Caco-2 (cell line): ENCODE measurements around the gene ALG6. TPM values are rescaled to one million over a fixed set of nuclear protein-coding genes. Genes with fewer than 3 reads are reported as not detected.

Source experiments
- BruUV-seq: library from RNA; stranded (reverse); fragments of 400-500 nt; replicated peaks from 2 replicates; lab custom pipeline; 2021; lab: Mats Ljungman, UMichigan
- CTCF ChIA-PET: fragments of 300-600 bp; sonication (Branson Sonifier 250); formaldehyde crosslinking; loops from one replicate; lab custom pipeline; 2022; ENCODE audit warnings: antibody characterized with exemption; lab: Charles Lee
- POLR2A ChIA-PET: fragments of 300-600 bp; sonication (Branson Sonifier 250); formaldehyde crosslinking; loops from one replicate; lab custom pipeline; 2022; ENCODE audit warnings: antibody characterized with exemption; lab: Charles Lee
- DNase-seq, 2 experiments: peaks; one replicate each; pipeline versions ENCODE4 v3.0.0 to v3.0.0-alpha.2; 2020 to 2022
- H3K27me3 ChIP-seq: replicated peaks from 2 replicates; pipeline ENCODE4 v1.6.0; 2011; ENCODE audit warnings: low read length; ENCODE audit not compliant: control insufficient read depth, insufficient read depth
- H3K36me3 ChIP-seq: 2 replicates; pipeline ENCODE4 v1.5.1; 2011; ENCODE audit warnings: low read length; ENCODE audit not compliant: control insufficient read depth, insufficient read depth
- H3K4me1 ChIP-seq: fragments of 250-450 bp; sonication (Bioruptor Pico); 2 replicates; pipeline ENCODE4 v1.5.1; 2020; ENCODE audit warnings: mild to moderate bottlenecking
- H3K4me3 ChIP-seq: 2 replicates; pipeline ENCODE4 v1.5.1; 2011; ENCODE audit warnings: low read depth, mild to moderate bottlenecking, control low read depth, low read length
- H3K9me3 ChIP-seq: fragments of 250-450 bp; sonication (Bioruptor Pico); 2 replicates; pipeline ENCODE4 v1.5.1; 2020; ENCODE audit warnings: mild to moderate bottlenecking, moderate library complexity
- H3K27ac Mint-ChIP-seq: one replicate; pipeline ENCODE4 v1.8.0; 2022; ENCODE audit warnings: mixed read lengths; ENCODE audit not compliant: unreplicated experiment
- H3K27me3 Mint-ChIP-seq: one replicate; pipeline ENCODE4 v1.8.0; 2022; ENCODE audit warnings: mixed read lengths; ENCODE audit not compliant: insufficient read depth, unreplicated experiment
- H3K36me3 Mint-ChIP-seq: one replicate; pipeline ENCODE4 v1.8.0; 2022; ENCODE audit warnings: mild to moderate bottlenecking, mixed read lengths; ENCODE audit not compliant: insufficient read depth, unreplicated experiment
- H3K4me1 Mint-ChIP-seq: one replicate; pipeline ENCODE4 v1.8.0; 2022; ENCODE audit warnings: low read depth, mixed read lengths; ENCODE audit not compliant: unreplicated experiment
- H3K4me3 Mint-ChIP-seq: one replicate; pipeline ENCODE4 v1.8.0; 2022; ENCODE audit warnings: mild to moderate bottlenecking, moderate library complexity, mixed read lengths; ENCODE audit not compliant: unreplicated experiment
- H3K9me3 Mint-ChIP-seq: one replicate; pipeline ENCODE4 v1.8.0; 2022; ENCODE audit warnings: mixed read lengths; ENCODE audit not compliant: unreplicated experiment
- CTCF ChIP-seq, 2 experiments: fragments of 200-600 bp in 1 of 2; IDR thresholded peaks; 1 replicate in 1 of 2; 2 replicates in 1 of 2; pipeline versions ENCODE4 v1.5.1 to v1.8.0; 2011 to 2022; ENCODE audit warnings: antibody characterized with exemption in 1 of 2, control low read depth in 1 of 2, inconsistent platforms in 1 of 2, low read depth in 1 of 2, low read length in 1 of 2, mild to moderate bottlenecking in 1 of 2, moderate library complexity in 1 of 2; ENCODE audit not compliant: insufficient read depth in 1 of 2, severe bottlenecking in 1 of 2, unreplicated experiment in 1 of 2
- intact Hi-C: fragments of 100-400 bp; cut with micrococcal nuclease; formaldehyde crosslinking; loops from one replicate; pipeline ENCODE4 v1.10.0; 2022; ENCODE audit not compliant: unreplicated experiment
- total RNA-seq: library from RNA; stranded (reverse); gene quantifications from 2 replicates; pipeline ENCODE4 v1.2.3, GENCODE V29; 2022

Gene ALG6
- total RNA-seq, 1 experiment from 2014 or later = 9.2 TPM

GRCh38 chr1:63366908-63367214 is 566 bp upstream of the ALG6 start:
- H3K9me3 Mint-ChIP-seq = no peaks in the 10 kb centered on the region
- no peaks in the 10 kb centered on the region for H3K27me3 ChIP-seq
- intact Hi-C loops = loop anchor here (5.0 kb wide), 2 partner anchors 40 to 75 kb away; no protein-coding TSS in a partner anchor

GRCh38 chr1:63368131-63368530 is 704 bp downstream of the ALG6 start:
- Mint-ChIP-seq H3K4me1 (peaks cover 7% of the 10 kb centered on the region), H3K9me3 (no peaks in the 10 kb centered on the region), H3K27ac (peak overlapping the region; percentile 82), H3K36me3 (no peaks in the 10 kb centered on the region), H3K4me3 (peak overlapping the region; percentile 97), H3K27me3 (no peaks in the 10 kb centered on the region)
- Histone ChIP-seq H3K36me3 (no peaks in the 10 kb centered on the region), H3K27me3 (no peaks in the 10 kb centered on the region), H3K9me3 (no peaks in the 10 kb centered on the region), H3K4me3 (peak overlapping the region; percentile 87), H3K4me1 (no peaks in the 10 kb centered on the region)
- TSS peak; percentile 60 for BruUV-seq
- DNase-seq = no peak
- POLR2A ChIA-PET = interaction anchor here (0.6 kb wide), 1 partner anchor 884 kb away, joined by 4 read pairs; no protein-coding TSS in a partner anchor
- intact Hi-C loops = loop anchor here (5.0 kb wide), 2 partner anchors 41 to 74 kb away; no protein-coding TSS in a partner anchor
- CTCF ChIA-PET = interaction anchor here (0.5 kb wide), 1 partner anchor 1641 kb away, joined by 4 read pairs; no protein-coding TSS in a partner anchor
- no peak for TF ChIP-seq CTCF (IDR thresholded peaks at IDR 0.05; ENCODE audit: insufficient read depth in 1 of 2, low read depth in 1 of 2, low read length in 1 of 2, severe bottlenecking in 1 of 2, unreplicated experiment in 1 of 2)

More at GRCh38 chr1:63366908-63367214, 566 bp upstream of the ALG6 start:
- CTCF ChIA-PET = no interaction called here
- peak overlapping the region; percentile 48 for H3K4me3 ChIP-seq
- H3K4me1 ChIP-seq = no peaks in the 10 kb centered on the region
- POLR2A ChIA-PET = no interaction called here
- no TSS peak for BruUV-seq
- H3K9me3 ChIP-seq = no peaks in the 10 kb centered on the region
- Mint-ChIP-seq H3K4me1 (peaks cover 7% of the 10 kb centered on the region), H3K36me3 (no peaks in the 10 kb centered on the region), H3K27me3 (no peaks in the 10 kb centered on the region), H3K27ac (peak overlapping the region; percentile 50), H3K4me3 (peak overlapping the region; percentile 97)
- no peaks in the 10 kb centered on the region for H3K36me3 ChIP-seq
- DNase-seq = no peak
- TF ChIP-seq CTCF (IDR thresholded peaks at IDR 0.05; ENCODE audit: insufficient read depth in 1 of 2, low read depth in 1 of 2, low read length in 1 of 2, severe bottlenecking in 1 of 2, unreplicated experiment in 1 of 2) = no peak

GRCh38 chr1:63379583-63379982 is 12.2 kb downstream of the ALG6 start:
- no peak for TF ChIP-seq CTCF (IDR thresholded peaks at IDR 0.05; ENCODE audit: insufficient read depth in 1 of 2, low read depth in 1 of 2, low read length in 1 of 2, severe bottlenecking in 1 of 2, unreplicated experiment in 1 of 2)
- Mint-ChIP-seq H3K4me3 (no peak overlapping the region), H3K36me3 (no peaks in the 10 kb centered on the region), H3K9me3 (no peaks in the 10 kb centered on the region), H3K27ac (no peak overlapping the region), H3K4me1 (no peaks in the 10 kb centered on the region), H3K27me3 (no peaks in the 10 kb centered on the region)
- Histone ChIP-seq H3K4me1 (no peaks in the 10 kb centered on the region), H3K4me3 (no peak overlapping the region), H3K27me3 (no peaks in the 10 kb centered on the region), H3K36me3 (no peaks in the 10 kb centered on the region), H3K9me3 (no peaks in the 10 kb centered on the region)
- ChIA-PET POLR2A (no interaction called here), CTCF (no interaction called here)
- no TSS peak for BruUV-seq
- DNase-seq = no peak
- intact Hi-C loops = no loop called here
